Nephron (organoid): ENCODE measurements around the gene SYT1.

Experiments used
- H3K27ac Mint-ChIP-seq, 3 experiments: 2 replicates each; pipeline ENCODE4 v1.8.0; 2020; ENCODE audit warnings: mixed read lengths in 3 of 3, mild to moderate bottlenecking in 2 of 3, moderate library complexity in 1 of 3
- H3K27me3 Mint-ChIP-seq: 2 replicates; pipeline ENCODE4 v1.8.0; 2021; ENCODE audit warnings: low read depth, mild to moderate bottlenecking, moderate library complexity, mixed read lengths
- H3K36me3 Mint-ChIP-seq: 2 replicates; pipeline ENCODE4 v1.8.0; 2020; ENCODE audit warnings: low read depth, mixed read lengths
- H3K4me1 Mint-ChIP-seq: 2 replicates; pipeline ENCODE4 v1.8.0; 2020; ENCODE audit warnings: mixed read lengths
- H3K4me3 Mint-ChIP-seq, 3 experiments: 2 replicates each; pipeline ENCODE4 v1.8.0; 2020; ENCODE audit warnings: mild to moderate bottlenecking in 3 of 3, mixed read lengths in 3 of 3, moderate library complexity in 2 of 3
- H3K9me3 Mint-ChIP-seq: 2 replicates; pipeline ENCODE4 v1.8.0; 2020; ENCODE audit warnings: mixed read lengths
- CTCF ChIP-seq, 3 experiments: fragments of 200-600 bp; sonication (generic); IDR thresholded peaks; one replicate each; pipeline ENCODE4 v1.5.0; 2021; ENCODE audit warnings: antibody characterized with exemption in 3 of 3; ENCODE audit not compliant: unreplicated experiment in 3 of 3

SYT1 gene

GRCh38 chr12:79227646-79228045 lies 363.1 kb downstream of the SYT1 start:
- Mint-ChIP-seq H3K4me1 (no peaks in the 10 kb centered on the region), H3K9me3 (peaks cover 8% of the 10 kb centered on the region), H3K27me3 (no peaks in the 10 kb centered on the region), H3K4me3 (no peak overlapping the region), H3K36me3 (peaks cover 19% of the 10 kb centered on the region), H3K27ac (no peak overlapping the region)
- no peak for TF ChIP-seq CTCF (IDR thresholded peaks at IDR 0.05; ENCODE audit: unreplicated experiment in 3 of 3)

- Mint-ChIP-seq H3K4me1 (no peaks in the 10 kb centered on the region), H3K9me3 (no peaks in the 10 kb centered on the region)
- TF ChIP-seq CTCF (IDR thresholded peaks at IDR 0.05; ENCODE audit: unreplicated experiment in 3 of 3), result no peak
Measured at GRCh38 chr12:79233341-79233781, 368.8 kb downstream of the SYT1 start.

GRCh38 chr12:79236920-79237319 lies 372.3 kb downstream of the SYT1 start:
- Mint-ChIP-seq H3K9me3 (no peaks in the 10 kb centered on the region), H3K36me3 (peaks cover 14% of the 10 kb centered on the region), H3K27me3 (no peaks in the 10 kb centered on the region), H3K27ac (no peak overlapping the region), H3K4me3 (no peak overlapping the region), H3K4me1 (no peaks in the 10 kb centered on the region)
- TF ChIP-seq CTCF (IDR thresholded peaks at IDR 0.05; ENCODE audit: unreplicated experiment in 3 of 3), result no peak

More at GRCh38 chr12:79233341-79233781, 368.8 kb downstream of the SYT1 start:
- Mint-ChIP-seq H3K36me3 (peaks cover 9% of the 10 kb centered on the region), H3K27ac (no peak overlapping the region), H3K27me3 (no peaks in the 10 kb centered on the region), H3K4me3 (no peak overlapping the region)

GRCh38 chr12:79238246-79238645 lies 373.7 kb downstream of the SYT1 start:
- Mint-ChIP-seq H3K4me1 (no peaks in the 10 kb centered on the region), H3K27me3 (no peaks in the 10 kb centered on the region), H3K27ac (no peak overlapping the region), H3K4me3 (no peak overlapping the region), H3K9me3 (peaks cover 7% of the 10 kb centered on the region), H3K36me3 (peaks cover 24% of the 10 kb centered on the region)
- no peak for TF ChIP-seq CTCF (IDR thresholded peaks at IDR 0.05; ENCODE audit: unreplicated experiment in 3 of 3)

- H3K27me3 Mint-ChIP-seq, result no peaks in the 10 kb centered on the region
- no peak overlapping the region for H3K4me3 Mint-ChIP-seq
- H3K27ac Mint-ChIP-seq, result no peak overlapping the region
- no peak for TF ChIP-seq CTCF (IDR thresholded peaks at IDR 0.05; ENCODE audit: unreplicated experiment in 3 of 3)
- no peaks in the 10 kb centered on the region for H3K4me1 Mint-ChIP-seq
- H3K36me3 Mint-ChIP-seq, result peaks cover 31% of the 10 kb centered on the region
- peaks cover 14% of the 10 kb centered on the region for H3K9me3 Mint-ChIP-seq
Measured at GRCh38 chr12:79247494-79247893, 382.9 kb downstream of the SYT1 start.

- Mint-ChIP-seq H3K36me3 (peaks cover 30% of the 10 kb centered on the region), H3K27me3 (no peaks in the 10 kb centered on the region), H3K4me1 (no peaks in the 10 kb centered on the region), H3K4me3 (no peak overlapping the region), H3K9me3 (peaks cover 11% of the 10 kb centered on the region), H3K27ac (no peak overlapping the region)
- TF ChIP-seq CTCF (IDR thresholded peaks at IDR 0.05; ENCODE audit: unreplicated experiment in 3 of 3), result no peak
Measured at GRCh38 chr12:79250186-79250585, 385.6 kb downstream of the SYT1 start.
